Embryonic facial prominence (tissue), 1 donor: ENCODE data around the gene OGFOD3.
"Not testable (repeated sequence)": the region's sequence is repeated elsewhere in the genome, so short reads cannot be mapped to it uniquely, and the experiment has no call there.

Experiments used
- DNase-seq: peaks from one replicate; pipeline ENCODE4 v3.0.0-alpha.2; 2016; ENCODE audit errors: extremely low spot score

Gene OGFOD3

DNA sequence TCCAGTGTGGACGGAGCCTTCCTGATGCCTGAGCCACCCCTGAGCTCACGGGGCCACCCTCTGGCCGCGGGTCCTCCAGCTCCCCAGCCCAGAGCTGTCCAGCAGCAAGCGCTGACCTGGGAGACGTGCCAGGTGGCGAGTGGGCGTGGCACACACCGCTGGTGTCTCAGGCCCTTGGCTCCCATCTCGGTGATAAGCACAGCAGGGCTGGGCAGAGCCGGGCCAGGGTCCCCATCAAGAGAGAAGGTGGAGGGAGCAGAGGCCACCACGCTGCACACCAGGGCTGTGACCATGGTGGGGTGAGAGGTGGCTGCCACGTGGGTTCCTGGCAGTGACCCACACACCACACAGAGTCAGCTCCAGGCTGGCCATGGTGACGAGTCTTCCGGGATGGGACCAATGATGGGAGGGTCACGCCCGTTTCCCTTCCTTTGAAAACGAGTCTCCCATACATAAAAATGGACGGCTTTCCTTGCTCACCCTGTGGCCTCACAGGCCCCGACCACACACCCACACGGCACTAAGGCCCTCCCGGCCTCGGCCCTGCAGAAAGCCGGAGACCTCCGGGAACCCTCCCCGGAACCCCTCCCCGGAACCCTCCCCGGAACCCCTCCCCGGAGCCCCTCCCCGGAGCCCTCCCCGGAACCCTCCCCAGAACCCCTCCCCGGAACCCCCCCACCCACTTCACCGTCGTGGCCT, 30.0 kb downstream of the OGFOD3 start:
- DNase-seq: no peak

DNA sequence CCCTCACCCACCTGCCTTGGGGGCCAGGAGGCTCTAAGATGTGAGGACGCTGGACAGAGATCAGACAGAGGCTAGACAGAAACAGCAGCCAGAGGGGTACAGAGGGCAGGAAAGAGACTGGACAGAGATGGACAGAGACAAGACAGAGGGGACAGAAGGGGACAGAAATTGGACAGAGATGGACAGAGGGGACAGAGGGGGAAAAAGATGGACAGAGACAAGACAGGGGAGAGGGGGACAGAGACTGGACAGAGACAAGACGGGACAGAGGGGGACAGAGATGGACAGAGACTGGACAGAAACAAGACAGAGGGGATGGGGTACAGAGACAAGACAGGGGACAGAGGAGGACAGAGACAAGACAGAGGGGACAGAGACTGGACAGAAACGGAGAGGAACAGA, 30.7 kb downstream of the OGFOD3 start:
- DNase-seq: no peak

DNA sequence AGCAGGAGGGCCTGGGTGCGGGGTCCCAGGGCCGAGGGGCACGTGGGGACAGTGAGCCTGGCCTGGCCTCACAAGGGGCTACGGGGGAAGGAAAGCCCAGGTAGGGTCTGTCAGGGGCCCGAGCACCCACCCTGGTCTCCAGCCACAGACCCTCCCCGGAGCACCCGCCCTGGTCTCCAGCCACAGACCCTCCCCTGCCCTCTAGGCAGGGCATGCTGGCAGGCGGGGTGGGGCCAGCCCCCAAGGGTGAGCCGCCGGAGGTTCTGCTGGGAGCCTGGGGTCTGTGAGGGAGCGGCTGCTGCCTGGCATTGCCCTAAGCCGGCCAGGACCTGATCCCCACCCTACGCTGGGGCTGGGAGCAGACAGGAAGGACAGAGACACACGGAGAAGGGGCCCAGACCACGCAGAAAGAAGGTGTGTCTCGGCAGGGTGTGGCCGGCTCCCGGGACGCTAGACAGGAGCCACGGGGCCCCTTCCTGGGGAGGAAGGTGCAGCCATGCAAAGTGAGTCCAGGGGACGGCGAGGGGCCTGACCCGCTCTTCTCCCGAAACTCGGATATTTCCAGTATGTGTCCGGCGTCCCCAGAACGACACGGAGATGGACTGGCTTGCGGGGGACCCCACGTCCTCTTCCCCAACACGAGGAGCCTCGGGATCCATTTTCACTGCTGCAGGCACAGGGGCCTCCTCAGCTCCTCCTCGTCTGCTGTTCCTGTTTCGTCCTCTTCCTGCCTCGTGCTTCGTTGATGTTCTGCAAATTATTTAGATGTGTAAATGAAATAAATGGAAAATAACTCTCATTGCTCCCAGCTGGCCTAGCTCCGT, 31.3 kb downstream of the OGFOD3 start:
- no peak for DNase-seq

DNA sequence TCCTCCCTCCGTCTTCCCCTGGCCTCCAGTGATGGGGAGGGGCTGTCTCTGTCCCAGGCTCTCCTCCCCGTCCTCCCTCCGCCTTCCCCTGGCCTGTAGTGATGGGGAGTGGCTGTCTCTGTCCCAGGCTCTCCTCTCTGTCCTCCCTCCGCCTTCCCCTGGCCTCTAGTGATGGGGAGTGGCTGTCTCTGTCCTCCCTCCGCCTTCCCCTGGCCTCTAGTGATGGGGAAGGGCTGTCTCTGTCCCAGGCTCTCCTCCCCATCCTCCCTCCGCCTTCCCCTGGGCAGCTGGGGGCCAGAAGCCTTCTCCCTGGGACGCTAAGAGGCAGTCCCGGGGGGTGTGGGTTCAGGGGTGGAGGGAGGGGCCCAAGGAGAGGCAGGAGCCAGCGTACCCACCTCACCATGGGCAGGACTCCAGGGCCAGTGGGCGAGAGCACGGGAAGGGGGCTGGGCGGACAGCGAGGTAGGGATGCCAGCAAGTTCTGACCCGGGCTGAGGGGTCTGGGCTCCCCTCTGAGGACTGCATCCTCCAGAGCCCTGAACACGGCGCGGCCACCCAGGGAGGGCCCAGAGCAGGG, 32.0 kb downstream of the OGFOD3 start:
- DNase-seq: no peak

DNA sequence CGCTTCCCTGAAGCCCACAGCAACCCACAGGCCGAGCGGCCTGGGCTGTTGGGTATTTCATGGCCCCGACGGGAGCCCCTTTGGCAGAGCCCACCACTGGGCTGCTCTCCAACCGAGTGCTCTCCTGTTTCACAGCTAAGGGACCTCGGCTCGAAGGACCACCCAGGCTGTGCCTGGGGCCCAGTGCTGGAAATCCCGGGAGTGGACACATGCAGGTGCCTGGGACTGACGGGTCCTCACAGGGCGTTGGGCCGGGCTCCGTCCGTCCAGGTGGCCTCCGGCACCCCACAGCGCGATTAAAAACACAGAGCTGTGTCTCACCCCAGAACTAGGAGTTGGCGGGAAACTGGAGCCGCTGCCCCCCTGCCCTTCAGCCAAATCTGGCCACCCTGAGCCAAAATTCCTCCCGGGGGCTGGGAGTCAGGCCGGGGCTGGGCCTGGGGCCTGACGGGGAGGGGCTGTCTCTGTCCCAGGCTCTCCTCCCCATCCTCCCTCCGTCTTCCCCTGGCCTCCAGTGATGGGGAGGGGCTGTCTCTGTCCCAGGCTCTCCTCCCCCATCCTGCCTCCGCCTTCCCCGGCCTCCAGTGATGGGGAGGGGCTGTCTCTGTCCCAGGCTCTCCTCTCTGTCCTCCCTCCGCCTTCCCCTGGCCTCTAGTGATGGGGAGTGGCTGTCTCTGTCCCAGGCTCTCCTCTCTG, 32.7 kb downstream of the OGFOD3 start:
- no peak for DNase-seq

DNA sequence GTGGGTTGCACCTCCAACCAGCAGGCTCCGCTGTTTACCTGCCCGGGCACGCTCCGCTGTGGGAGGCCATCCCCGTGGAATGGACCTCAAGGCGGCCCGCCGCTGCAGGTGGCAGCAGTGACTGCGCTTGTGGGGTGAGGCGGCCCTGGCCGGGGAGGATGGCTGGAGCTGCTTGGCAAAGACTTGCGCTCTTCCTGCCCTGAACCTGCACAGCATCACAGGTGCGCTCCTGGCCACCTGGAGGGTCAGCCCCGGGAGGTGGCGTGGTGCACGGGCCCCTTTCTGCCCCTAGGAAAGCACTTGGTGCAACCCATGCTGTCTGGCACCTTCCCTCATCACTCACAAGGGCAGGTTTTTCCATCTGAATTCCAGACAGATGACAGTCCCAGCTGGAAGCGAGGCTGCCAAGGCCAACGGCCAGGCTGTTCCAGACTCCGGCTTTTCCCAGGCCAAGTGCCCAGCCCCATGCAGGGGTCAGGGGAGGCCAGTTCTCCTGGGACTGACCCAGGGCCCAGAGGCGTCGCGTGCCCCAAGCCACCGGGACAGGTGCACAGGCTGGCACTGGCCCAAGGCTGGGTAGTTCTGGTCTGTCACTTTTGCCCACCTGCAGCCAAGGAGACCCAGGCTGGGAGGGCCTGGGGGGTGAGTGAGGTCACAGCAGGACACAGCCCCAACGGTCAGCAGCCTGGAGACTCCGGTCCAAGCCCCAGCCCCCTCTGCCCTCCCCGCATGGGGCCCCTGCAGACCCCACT, 33.5 kb downstream of the OGFOD3 start:
- no peak for DNase-seq

DNA sequence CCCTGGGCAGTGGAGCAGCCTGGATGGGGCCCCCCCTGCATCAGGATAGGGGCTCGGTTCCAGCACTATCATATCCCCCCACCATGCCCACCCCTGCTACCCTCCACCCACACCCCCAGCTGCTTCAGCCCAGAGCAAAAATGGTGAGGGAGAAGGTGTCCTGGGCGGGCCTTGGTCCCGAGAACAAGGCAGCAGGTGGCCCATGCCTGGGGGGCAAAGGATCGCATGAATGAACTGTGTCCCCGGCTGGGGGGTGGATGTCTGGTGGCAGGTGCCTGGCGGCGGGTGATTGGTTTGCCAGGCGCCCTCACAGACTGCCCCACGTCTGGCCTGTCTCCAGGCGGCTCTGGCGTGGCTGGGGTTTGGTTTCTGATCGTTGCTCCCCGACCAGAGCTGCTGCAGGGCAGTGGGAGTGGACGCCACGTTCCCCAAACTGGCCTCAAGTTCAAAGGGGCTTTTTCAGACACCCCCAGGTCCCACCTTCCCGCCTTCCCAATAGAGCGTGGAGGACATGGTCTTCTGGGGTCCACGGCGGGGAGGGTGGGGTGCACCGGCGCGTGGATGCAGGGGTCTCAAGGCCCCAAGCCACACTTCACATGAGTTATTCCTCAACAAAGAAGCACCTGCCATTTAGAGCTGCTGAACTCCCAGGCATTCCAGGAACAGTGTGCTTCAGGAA, 34.2 kb downstream of the OGFOD3 start:
- DNase-seq: no peak

DNA sequence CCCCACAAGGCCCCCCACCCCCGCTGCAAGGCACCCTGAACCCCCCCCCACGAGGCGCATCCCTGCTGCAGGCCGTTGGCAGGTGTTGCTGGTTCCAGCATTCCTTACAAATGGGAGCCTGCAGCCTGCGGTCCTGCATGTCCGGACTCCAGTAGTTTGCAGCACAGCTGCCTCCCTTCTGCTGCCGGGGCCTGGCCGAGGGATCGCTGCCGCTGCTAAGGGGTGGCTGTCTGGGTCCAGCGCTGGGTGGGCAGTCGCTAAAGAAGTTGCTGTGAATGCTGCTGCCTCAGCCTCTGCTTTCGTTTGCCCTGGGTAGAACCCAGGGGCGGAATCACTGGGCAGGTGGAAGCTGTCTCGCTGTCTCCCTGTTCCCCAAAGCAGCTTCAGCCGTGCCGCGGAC, 35.0 kb downstream of the OGFOD3 start:
- no peak for DNase-seq

DNA sequence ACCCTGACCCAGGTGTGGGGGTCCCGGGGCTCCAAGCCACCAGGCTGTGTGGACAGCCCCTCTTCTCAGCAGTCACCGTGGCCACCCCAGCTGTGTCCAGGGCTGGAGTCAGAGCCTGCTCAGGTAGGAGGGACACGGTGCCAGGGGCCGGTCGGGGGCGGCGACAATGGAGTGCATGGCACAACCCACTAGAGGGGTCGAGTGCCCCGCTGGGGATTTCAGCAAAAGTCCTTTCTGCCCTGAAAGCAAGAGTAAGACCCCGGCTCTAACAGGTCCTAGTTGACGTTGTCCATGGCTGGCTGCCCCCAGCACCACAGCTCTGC, 35.5 kb downstream of the OGFOD3 start:
- no peak for DNase-seq

DNA sequence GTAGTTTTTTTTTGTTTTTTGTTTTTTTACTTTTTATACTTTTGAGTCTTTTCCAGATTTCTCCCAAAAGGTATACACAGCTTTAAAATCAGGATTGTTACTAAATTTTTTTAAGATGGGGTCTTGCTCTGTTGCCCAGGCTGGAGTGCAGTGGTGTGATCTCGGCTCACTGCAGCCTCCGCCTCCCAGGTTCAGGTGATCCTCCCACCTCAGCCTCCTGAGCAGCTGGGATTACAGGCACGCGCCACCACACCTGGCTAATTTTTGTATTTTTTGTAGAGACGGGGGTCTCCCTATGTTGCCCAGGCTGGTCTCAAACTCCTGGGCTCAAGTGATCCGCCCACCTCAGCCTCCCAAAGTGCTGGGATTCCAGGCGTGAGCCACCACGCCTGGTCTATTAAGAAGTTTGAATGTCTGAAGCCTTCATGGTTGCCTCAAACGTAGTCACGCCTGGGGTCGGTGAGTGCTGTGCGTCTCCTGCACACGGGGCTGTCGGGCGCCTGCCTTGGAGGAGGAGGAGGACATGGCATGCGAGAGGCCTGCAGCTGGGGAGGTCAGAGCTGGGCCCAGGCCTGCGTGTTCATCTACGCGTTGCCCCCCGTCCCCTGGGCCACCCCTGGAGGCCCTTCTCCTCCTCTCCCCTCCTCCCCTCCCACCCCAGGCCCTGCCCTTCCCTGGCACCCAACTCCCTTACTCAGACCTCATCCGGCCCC, 36.0 kb downstream of the OGFOD3 start:
- not testable (repeated sequence) for DNase-seq

DNA sequence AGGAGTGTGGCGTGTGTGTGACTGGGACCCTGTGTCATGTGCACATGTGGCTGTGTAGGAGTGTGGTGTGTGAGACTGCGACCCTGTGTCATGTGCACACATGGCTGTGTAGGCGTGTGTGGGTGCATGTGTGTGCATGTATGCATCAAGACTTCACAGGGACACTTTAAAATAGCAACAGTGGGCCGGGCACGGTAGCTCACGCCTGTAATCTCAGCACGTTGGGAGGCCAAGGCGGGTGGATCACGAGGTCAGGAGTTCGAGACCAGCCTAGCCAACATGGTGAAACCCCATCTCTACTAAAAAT, 36.7 kb downstream of the OGFOD3 start:
- not testable (repeated sequence) for DNase-seq

DNA sequence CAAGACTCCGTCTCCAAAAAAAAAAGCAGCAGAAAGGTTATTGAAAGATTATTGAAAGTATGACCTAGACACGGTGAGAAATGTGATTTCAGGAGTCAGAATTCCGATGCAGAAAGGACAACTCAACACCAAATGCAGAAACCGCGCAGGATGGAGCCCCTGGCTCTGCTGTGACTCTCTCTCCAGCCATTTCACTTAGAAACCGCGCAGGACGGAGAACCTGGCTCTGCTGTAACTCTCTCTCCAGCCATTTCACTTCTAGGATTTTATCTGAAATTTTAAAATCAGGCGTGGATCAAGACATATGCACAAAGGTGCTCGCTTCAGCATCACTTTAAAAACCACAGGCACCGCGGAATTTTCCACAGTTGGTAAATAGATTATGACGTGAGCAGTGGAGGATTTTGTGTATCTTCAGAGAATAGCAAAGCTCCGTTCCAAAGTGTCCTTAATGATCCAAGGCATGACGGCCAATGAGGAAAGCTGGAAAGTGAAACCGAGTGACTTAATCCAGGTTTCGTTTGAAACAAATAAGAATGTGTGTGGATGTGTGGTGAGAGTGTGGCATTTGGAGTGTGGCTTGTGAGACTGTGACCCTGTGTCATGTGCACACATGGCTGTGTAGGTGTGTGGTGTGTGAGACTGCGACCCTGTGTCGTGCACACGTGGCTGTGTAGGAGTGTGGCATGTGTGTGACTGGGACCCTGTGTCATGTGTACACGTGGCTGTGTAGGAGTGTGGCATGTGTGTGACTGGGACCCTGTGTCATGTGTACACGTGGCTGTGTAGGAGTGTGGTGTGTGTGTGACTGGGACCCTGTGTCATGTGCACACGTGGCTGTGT, 37.3 kb downstream of the OGFOD3 start:
- no peak for DNase-seq

DNA sequence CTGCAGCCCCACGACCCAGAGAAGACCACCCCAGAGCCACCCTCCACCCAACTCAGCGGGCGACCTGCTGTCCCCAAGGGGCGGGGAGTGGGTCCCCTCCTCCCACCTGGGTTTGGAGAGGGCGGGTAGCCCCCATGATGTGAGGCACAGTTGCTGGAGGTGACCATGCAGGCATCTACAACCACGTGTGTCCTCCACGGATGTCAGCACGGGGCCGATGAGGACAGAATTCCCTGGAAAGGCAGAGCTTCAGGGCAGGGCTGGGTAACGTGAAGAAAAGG, 39.7 kb downstream of the OGFOD3 start:
- DNase-seq: no peak

DNA sequence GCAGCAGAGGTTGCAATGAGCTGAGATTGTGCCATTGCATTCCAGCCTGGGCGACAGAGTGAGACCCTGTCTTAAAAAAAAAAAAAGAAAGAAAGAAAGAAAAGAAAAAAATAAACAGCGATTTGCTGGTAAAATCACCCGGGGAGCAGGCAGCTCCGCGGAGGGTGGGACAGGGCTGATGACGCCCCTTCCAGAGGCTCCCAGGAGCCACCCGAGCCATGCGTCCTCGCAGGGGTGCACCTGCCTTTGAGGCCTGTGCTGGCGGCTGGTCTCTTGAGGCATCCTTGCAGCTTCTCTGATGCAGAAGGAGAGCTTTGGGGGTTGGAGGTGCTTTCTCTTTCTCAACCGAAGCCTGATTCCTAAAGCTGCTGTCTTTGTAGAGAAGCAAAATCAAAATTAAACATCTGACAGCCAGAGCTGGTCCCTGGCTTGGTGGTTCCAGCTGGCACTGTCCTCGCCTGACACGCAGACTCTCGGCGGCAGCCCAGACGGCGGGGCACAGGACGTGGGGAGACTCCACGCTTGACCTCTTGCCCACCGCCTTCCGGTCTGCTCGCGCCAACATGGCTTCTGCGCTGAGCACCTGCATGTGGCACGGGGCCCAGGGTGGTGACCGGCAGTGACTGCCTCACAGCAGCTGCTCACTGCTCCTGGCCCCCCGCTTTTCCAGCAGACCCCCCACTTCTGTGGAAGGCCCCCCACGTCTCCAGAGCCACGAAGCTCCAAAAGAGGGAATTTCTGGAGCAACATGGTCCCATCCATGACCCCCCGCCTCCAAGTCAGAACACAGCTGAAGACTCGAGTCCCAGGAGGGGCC, 40.3 kb downstream of the OGFOD3 start:
- DNase-seq: no peak

DNA sequence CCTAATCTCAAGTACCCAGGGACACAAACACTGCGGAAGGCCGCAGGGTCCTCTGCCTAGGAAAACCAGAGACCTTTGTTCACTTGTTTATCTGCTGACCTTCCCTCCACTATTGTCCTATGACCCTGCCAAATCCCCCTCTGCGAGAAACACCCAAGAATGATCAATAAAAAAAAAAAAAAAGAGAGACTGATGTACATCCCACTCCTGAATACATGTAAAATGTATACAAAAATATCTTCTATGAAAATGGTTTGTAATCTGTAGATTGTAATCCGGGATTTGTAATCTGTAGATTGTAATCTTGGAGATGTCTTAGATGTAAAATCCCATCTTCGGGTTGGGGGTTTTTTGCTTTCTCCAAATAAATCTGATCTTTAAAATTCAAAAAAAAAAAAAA, 41.1 kb downstream of the OGFOD3 start:
- DNase-seq: not testable (repeated sequence)

DNA sequence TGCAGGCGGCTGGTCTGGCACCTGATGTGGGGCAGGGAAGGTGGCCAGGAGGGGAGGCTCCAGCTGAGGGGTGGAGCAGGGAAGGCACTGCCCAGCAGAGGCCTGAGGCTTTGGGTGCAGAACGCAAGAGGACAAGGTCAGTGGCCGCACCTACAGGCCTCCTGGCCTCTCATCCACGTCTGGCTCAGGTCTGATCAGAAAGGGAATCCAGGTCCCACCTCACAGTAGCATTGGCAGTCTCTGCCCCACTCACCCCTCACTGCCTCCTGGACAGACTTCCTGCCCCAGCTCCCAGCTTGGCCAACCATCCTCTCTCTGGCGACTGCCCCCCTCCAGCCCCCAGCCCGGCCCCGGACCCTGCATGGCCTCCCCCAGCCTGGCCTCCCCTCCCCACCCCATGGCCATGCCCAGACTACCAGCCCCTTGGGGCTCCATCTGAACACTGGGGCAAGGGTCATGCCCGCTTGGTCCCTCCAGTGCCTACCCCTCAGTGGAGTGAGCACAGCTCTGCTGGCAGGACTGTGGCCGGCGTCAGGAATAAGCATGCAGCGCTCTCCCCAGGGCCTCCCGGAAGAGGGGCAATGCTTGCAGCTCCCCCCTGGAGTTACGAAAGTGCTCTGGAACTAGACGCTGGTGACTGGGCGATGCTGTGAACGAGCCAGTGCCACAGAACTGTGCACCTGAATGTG, 42.2 kb downstream of the OGFOD3 start:
- DNase-seq: no peak

DNA sequence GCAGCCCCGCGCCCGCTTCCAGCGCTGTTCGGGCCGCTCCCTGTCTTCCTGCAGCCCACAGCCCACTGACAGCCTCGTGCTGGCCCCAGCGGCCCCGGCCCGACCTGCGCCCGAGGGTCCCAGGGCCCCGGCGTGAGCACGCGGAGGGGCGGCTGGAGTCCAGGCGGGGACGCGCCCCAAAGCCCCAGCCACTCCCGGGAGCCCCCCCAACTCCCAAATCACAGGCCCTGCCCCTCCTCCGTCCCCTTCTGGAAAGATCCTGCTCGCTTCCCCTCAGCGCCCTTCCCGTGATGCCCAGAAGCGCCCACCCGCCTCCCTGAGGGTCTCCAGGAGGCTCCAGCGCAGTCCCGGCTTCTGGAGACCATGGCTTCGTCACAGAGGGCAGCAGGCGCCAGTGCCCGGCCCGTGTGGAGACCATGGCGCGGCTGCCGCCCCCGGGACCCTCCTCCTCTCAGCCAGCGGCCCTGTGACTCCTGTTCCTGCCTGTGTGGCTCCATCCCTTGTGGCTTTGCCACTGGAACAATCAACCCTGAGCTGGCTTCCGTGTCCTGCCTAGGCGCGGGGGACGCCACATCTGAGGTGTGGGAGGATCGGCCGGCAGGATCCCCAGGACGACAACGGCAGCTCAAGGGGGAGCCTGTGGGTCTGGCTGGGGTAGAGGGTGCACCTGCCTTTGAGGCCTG, 42.9 kb downstream of the OGFOD3 start:
- no peak for DNase-seq
